ENCODE results near the gene PRDM15. TPM values are rescaled to one million over a fixed set of nuclear protein-coding genes. Genes with fewer than 3 reads are reported as not detected.

The PRDM15 gene
- total RNA-seq, 2 experiments from 2014 or later = 10.4 to 12.0 TPM

- CTCF ChIA-PET = no interaction called here
- H3K27ac Mint-ChIP-seq = no peak overlapping the region
Measured at GRCh38 chr21:41863439-41863740, 15.8 kb downstream of the PRDM15 start.

GRCh38 chr21:41861987-41862386 is 17.2 kb downstream of the PRDM15 start:
- no peak overlapping the region for H3K27ac ChIP-seq (ENCODE audit: low read depth in 1 of 2, low read length in 2 of 2)
- H3K27me3 Mint-ChIP-seq = no peaks in the 10 kb centered on the region
- no peaks in the 10 kb centered on the region for H3K27me3 ChIP-seq (ENCODE audit: control insufficient read depth in 1 of 2, insufficient read depth in 2 of 2, low read length in 2 of 2)
- peaks cover 11% of the 10 kb centered on the region for H3K4me1 Mint-ChIP-seq (ENCODE audit: low read depth)
- no peak for ATAC-seq (ENCODE audit: poor library complexity)
- ChIA-PET CTCF (no interaction called here), POLR2A (no interaction called here)
- no peaks in the 10 kb centered on the region for H3K9me3 ChIP-seq (ENCODE audit: control insufficient read depth in 1 of 2, insufficient read depth in 1 of 2, low read length in 2 of 2)
- H3K36me3 ChIP-seq (ENCODE audit: insufficient read depth, low read length) = peaks cover 25% of the 10 kb centered on the region
- peaks cover 7% of the 10 kb centered on the region for H3K4me1 ChIP-seq (ENCODE audit: insufficient read depth, low read length)
- peaks cover 16% of the 10 kb centered on the region for H3K36me3 Mint-ChIP-seq (ENCODE audit: low read depth)
- no peaks in the 10 kb centered on the region for H3K9me3 Mint-ChIP-seq
- H3K27ac Mint-ChIP-seq = no peak overlapping the region
- no peak overlapping the region for H3K4me3 Mint-ChIP-seq
- DNase-seq = no peak
- no peak overlapping the region for H3K4me3 ChIP-seq (ENCODE audit: low read length)
- intact Hi-C loops (cut with DNase I, micrococcal nuclease) = no loop called here
- TF ChIP-seq, protein P1, sequence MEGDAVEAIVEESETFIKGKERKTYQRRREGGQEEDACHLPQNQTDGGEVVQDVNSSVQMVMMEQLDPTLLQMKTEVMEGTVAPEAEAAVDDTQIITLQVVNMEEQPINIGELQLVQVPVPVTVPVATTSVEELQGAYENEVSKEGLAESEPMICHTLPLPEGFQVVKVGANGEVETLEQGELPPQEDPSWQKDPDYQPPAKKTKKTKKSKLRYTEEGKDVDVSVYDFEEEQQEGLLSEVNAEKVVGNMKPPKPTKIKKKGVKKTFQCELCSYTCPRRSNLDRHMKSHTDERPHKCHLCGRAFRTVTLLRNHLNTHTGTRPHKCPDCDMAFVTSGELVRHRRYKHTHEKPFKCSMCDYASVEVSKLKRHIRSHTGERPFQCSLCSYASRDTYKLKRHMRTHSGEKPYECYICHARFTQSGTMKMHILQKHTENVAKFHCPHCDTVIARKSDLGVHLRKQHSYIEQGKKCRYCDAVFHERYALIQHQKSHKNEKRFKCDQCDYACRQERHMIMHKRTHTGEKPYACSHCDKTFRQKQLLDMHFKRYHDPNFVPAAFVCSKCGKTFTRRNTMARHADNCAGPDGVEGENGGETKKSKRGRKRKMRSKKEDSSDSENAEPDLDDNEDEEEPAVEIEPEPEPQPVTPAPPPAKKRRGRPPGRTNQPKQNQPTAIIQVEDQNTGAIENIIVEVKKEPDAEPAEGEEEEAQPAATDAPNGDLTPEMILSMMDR (IDR thresholded peaks at IDR 0.05) = no peak

More at GRCh38 chr21:41863439-41863740, 15.8 kb downstream of the PRDM15 start:
- Mint-ChIP-seq H3K4me1 (ENCODE audit: low read depth) (peaks cover 11% of the 10 kb centered on the region), H3K9me3 (no peaks in the 10 kb centered on the region), H3K36me3 (ENCODE audit: low read depth) (peaks cover 6% of the 10 kb centered on the region), H3K4me3 (no peak overlapping the region), H3K27me3 (no peaks in the 10 kb centered on the region)
- Histone ChIP-seq H3K4me3 (ENCODE audit: low read length) (no peak overlapping the region), H3K27me3 (ENCODE audit: control insufficient read depth in 1 of 2, insufficient read depth in 2 of 2, low read length in 2 of 2) (no peaks in the 10 kb centered on the region), H3K4me1 (ENCODE audit: insufficient read depth, low read length) (peaks cover 7% of the 10 kb centered on the region), H3K9me3 (ENCODE audit: control insufficient read depth in 1 of 2, insufficient read depth in 1 of 2, low read length in 2 of 2) (no peaks in the 10 kb centered on the region), H3K27ac (ENCODE audit: low read depth in 1 of 2, low read length in 2 of 2) (no peak overlapping the region), H3K36me3 (ENCODE audit: insufficient read depth, low read length) (peaks cover 13% of the 10 kb centered on the region)
- POLR2A ChIA-PET = no interaction called here
- TF ChIP-seq, protein P1 (IDR thresholded peaks at IDR 0.05) = no peak
- intact Hi-C loops (cut with DNase I, micrococcal nuclease) = no loop called here
- no peak for ATAC-seq (ENCODE audit: poor library complexity)
- DNase-seq = no peak

- no peak overlapping the region for H3K4me3 Mint-ChIP-seq
- no peak for ATAC-seq (ENCODE audit: poor library complexity)
Measured at GRCh38 chr21:41861255-41861654, 17.9 kb downstream of the PRDM15 start.

More at GRCh38 chr21:41861255-41861654, 17.9 kb downstream of the PRDM15 start:
- POLR2A ChIA-PET = no interaction called here
- H3K27me3 ChIP-seq (ENCODE audit: control insufficient read depth in 1 of 2, insufficient read depth in 2 of 2, low read length in 2 of 2) = no peaks in the 10 kb centered on the region
- no peak overlapping the region for H3K27ac ChIP-seq (ENCODE audit: low read depth in 1 of 2, low read length in 2 of 2)
- no peak for DNase-seq
- Mint-ChIP-seq H3K27ac (no peak overlapping the region), H3K27me3 (no peaks in the 10 kb centered on the region), H3K9me3 (no peaks in the 10 kb centered on the region), H3K4me1 (ENCODE audit: low read depth) (peaks cover 11% of the 10 kb centered on the region), H3K36me3 (ENCODE audit: low read depth) (peaks cover 24% of the 10 kb centered on the region)
- intact Hi-C loops (cut with DNase I, micrococcal nuclease) = no loop called here
- TF ChIP-seq, protein P1 (IDR thresholded peaks at IDR 0.05) = no peak
- no peak overlapping the region for H3K4me3 ChIP-seq (ENCODE audit: low read length)
- no peaks in the 10 kb centered on the region for H3K9me3 ChIP-seq (ENCODE audit: control insufficient read depth in 1 of 2, insufficient read depth in 1 of 2, low read length in 2 of 2)
- CTCF ChIA-PET = no interaction called here
- H3K4me1 ChIP-seq (ENCODE audit: insufficient read depth, low read length) = peaks cover 7% of the 10 kb centered on the region
- peaks cover 32% of the 10 kb centered on the region for H3K36me3 ChIP-seq (ENCODE audit: insufficient read depth, low read length)
